HepG2 (cell line): ENCODE results near the gene NLGN2. TPM values are rescaled to one million over a fixed set of nuclear protein-coding genes. Genes with fewer than 3 reads are reported as not detected.

Experiments used
- ARHGAP35 ChIP-seq: sonication (generic); formaldehyde crosslinking; IDR thresholded peaks from 2 replicates; pipeline ENCODE4 v1.9.0; 2022; ENCODE audit warnings: mild to moderate bottlenecking, inconsistent platforms, moderate library complexity, missing genetic modification reagents, borderline replicate concordance
- ETV5 ChIP-seq: IDR thresholded peaks from 2 replicates; pipeline ENCODE4 v1.6.1; 2018; ENCODE audit warnings: missing biosample characterization, missing genetic modification reagents, inconsistent platforms, borderline replicate concordance
- GLI4 ChIP-seq: sonication (generic); formaldehyde crosslinking; IDR thresholded peaks from 2 replicates; pipeline ENCODE4 v1.5.1; 2020; ENCODE audit warnings: missing genetic modification reagents, mild to moderate bottlenecking, moderate library complexity, borderline replicate concordance
- IKZF1 ChIP-seq: fragments of 450-650 bp; IDR thresholded peaks from 2 replicates; pipeline ENCODE4 v1.7.1; 2016
- MIER3 ChIP-seq: IDR thresholded peaks from 2 replicates; pipeline ENCODE4 v1.6.1; 2016; ENCODE audit warnings: missing compliant biosample characterization, borderline replicate concordance
- MXD4 ChIP-seq: IDR thresholded peaks from 2 replicates; pipeline ENCODE4 v1.6.1; 2016; ENCODE audit warnings: mild to moderate bottlenecking, missing biosample characterization, missing genetic modification reagents
- NFYC ChIP-seq: IDR thresholded peaks from 2 replicates; pipeline ENCODE4 v1.6.1; 2016; ENCODE audit warnings: missing genetic modification reagents, missing compliant biosample characterization
- PAWR ChIP-seq: sonication (generic); formaldehyde crosslinking; IDR thresholded peaks from 2 replicates; pipeline ENCODE4 v1.4.0; 2020; ENCODE audit warnings: missing genetic modification reagents, mild to moderate bottlenecking, borderline replicate concordance
- SALL2 ChIP-seq: sonication (generic); formaldehyde crosslinking; IDR thresholded peaks from 2 replicates; pipeline ENCODE4 v1.8.1; 2023; ENCODE audit warnings: mild to moderate bottlenecking, missing genetic modification reagents, inconsistent platforms
- SMARCC2 ChIP-seq: fragments of 450-650 bp; IDR thresholded peaks from 2 replicates; pipeline ENCODE4 v1.6.1; 2017; ENCODE audit warnings: antibody characterized with exemption, mild to moderate bottlenecking
- SMC3 ChIP-seq: IDR thresholded peaks from 2 replicates; pipeline ENCODE4 v1.6.1; 2011; ENCODE audit warnings: low read length, improper control_type of control experiment
- SRSF4 ChIP-seq: fragments of 200-400 bp; formaldehyde crosslinking; IDR thresholded peaks from one replicate; pipeline ENCODE4 v1.6.1; 2018; ENCODE audit warnings: mild to moderate bottlenecking, low read depth, low read length, moderate library complexity; ENCODE audit not compliant: poor library complexity, severe bottlenecking
- TSC22D2 ChIP-seq: sonication (generic); formaldehyde crosslinking; IDR thresholded peaks from 2 replicates; pipeline ENCODE4 v1.5.1; 2020; ENCODE audit warnings: missing genetic modification reagents, mild to moderate bottlenecking, borderline replicate concordance
- ZFP36L1 ChIP-seq: sonication (generic); formaldehyde crosslinking; IDR thresholded peaks from 2 replicates; pipeline ENCODE4 v1.8.0; 2022; ENCODE audit warnings: mild to moderate bottlenecking, missing genetic modification reagents, moderate library complexity
- ZFP37 ChIP-seq: sonication (generic); formaldehyde crosslinking; IDR thresholded peaks from 2 replicates; pipeline ENCODE4 v1.4.0; 2020; ENCODE audit warnings: missing genetic modification reagents, borderline replicate concordance
- ZFP90 ChIP-seq: sonication (generic); formaldehyde crosslinking; IDR thresholded peaks from 2 replicates; pipeline ENCODE4 v1.8.0; 2022; ENCODE audit warnings: missing genetic modification reagents, mild to moderate bottlenecking, inconsistent platforms, borderline replicate concordance
- ZIK1 ChIP-seq: sonication (generic); formaldehyde crosslinking; IDR thresholded peaks from 2 replicates; pipeline ENCODE4 v1.5.0; 2020; ENCODE audit warnings: mild to moderate bottlenecking, low read depth, missing genetic modification reagents, borderline replicate concordance
- ZNF143 ChIP-seq: sonication (generic); formaldehyde crosslinking; IDR thresholded peaks from 2 replicates; pipeline ENCODE4 v1.4.0; 2020; ENCODE audit warnings: missing genetic modification reagents
- ZNF180 ChIP-seq: sonication (generic); formaldehyde crosslinking; IDR thresholded peaks from 2 replicates; pipeline ENCODE4 v1.4.0; 2020; ENCODE audit warnings: low read depth, missing genetic modification reagents, borderline replicate concordance
- ZNF230 ChIP-seq: sonication (generic); formaldehyde crosslinking; IDR thresholded peaks from 2 replicates; pipeline ENCODE4 v1.4.0; 2020; ENCODE audit warnings: mild to moderate bottlenecking, missing genetic modification reagents
- ZNF335 ChIP-seq: sonication (generic); formaldehyde crosslinking; IDR thresholded peaks from 2 replicates; pipeline ENCODE4 v1.4.0; 2020; ENCODE audit warnings: missing genetic modification reagents
- ZNF747 ChIP-seq: sonication (generic); formaldehyde crosslinking; IDR thresholded peaks from 2 replicates; pipeline ENCODE4 v1.8.1; 2023; ENCODE audit warnings: missing genetic modification reagents, mild to moderate bottlenecking, borderline replicate concordance
- ZNF773 ChIP-seq: sonication (generic); formaldehyde crosslinking; IDR thresholded peaks from 2 replicates; pipeline ENCODE4 v1.4.0; 2020; ENCODE audit warnings: missing genetic modification reagents, borderline replicate concordance
- ZNF790 ChIP-seq: sonication (generic); formaldehyde crosslinking; IDR thresholded peaks from 2 replicates; pipeline ENCODE4 v1.8.0; 2022; ENCODE audit warnings: missing genetic modification reagents, mild to moderate bottlenecking, borderline replicate concordance
- ZNF841 ChIP-seq: sonication (generic); formaldehyde crosslinking; IDR thresholded peaks from 2 replicates; pipeline ENCODE4 v1.8.1; 2023; ENCODE audit warnings: missing genetic modification reagents, borderline replicate concordance
- polyA plus RNA-seq, 8 experiments: library from polyadenylated mRNA; depleted of rRNA in 3 of 8; stranded (reverse) in 7 of 8; unstranded in 1 of 8; fragments of >200 nt; fragmentation: Illumina TruSeq in 4 of 8; extraction: Trizol in 4 of 8; gene quantifications; 2 replicates each; pipeline versions ENCODE4 v1.2.1 to v1.2.3, GENCODE V29; 2011 to 2016; ENCODE audit warnings: low read depth in 4 of 8, missing spikeins in 1 of 8, mixed read lengths in 1 of 8; ENCODE audit not compliant: insufficient read depth in 1 of 8
- total RNA-seq, 5 experiments: library from RNA; depleted of rRNA; stranded (reverse); fragments of >200 nt; fragmentation: Illumina TruSeq; extraction: Trizol; gene quantifications; 2 replicates each; pipeline ENCODE4 v1.2.3, GENCODE V29; 2016; ENCODE audit warnings: low read depth in 1 of 5
- TF ChIP-seq, protein P1 (sequence below): sonication (generic); formaldehyde crosslinking; IDR thresholded peaks from 2 replicates; pipeline ENCODE4 v1.8.0; 2022; ENCODE audit warnings: low read depth, missing genetic modification reagents
- TF ChIP-seq, protein P2 (sequence below): sonication (generic); formaldehyde crosslinking; IDR thresholded peaks from 2 replicates; pipeline ENCODE4 v1.8.0; 2022; ENCODE audit warnings: missing genetic modification reagents, low read depth, mild to moderate bottlenecking, borderline replicate concordance

NLGN2 gene
- total and polyA plus RNA-seq, 2 of the 13 experiments (the other 11 are each of a cell fraction or from before 2014, with no cell fraction given), result 1.9 to 11.0 TPM

DNA sequence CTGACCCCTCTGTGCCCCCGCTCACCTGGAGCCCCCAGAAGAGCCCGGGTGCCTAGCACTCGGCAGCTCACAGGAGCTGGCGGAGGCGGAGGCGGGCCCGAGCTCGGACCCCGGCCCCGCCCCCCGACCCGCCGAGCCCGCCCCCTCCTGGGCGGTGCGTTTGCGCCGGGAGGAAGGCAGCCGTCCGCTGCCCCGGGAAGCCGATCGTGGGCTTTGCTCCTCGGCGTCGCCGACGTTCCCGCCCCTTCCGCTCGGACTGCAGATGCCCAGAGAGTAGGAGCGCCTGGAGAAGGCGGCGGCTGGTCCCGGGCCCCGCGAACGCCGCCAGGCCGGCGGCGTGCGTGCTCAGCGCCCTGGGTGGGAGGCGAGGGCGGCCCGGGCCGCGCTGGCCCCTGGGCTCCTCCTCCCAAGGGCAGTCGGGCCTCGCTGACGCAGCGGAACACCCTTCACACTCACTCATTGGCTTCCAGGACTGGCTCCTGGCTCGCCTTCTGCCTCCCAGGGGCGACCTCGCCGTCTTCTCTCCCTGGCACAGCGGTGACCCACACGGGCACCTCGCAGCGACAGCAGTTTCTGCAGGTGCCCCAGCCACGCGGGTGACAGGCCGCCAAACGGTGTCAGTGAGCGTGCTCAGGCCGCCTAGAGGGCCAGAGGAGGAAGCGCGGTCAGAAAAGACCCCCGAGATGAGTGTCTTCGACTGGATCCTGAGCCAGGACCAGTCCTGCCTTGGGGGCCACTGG lies 13.0 kb upstream of the NLGN2 start, which contains the start of gene PLSCR3 (continued):
- TF ChIP-seq TSC22D2 (CRISPR knock-in tag), result no peak
- TF ChIP-seq ZNF773 (CRISPR knock-in tag), result no peak
- TF ChIP-seq, protein P1, sequence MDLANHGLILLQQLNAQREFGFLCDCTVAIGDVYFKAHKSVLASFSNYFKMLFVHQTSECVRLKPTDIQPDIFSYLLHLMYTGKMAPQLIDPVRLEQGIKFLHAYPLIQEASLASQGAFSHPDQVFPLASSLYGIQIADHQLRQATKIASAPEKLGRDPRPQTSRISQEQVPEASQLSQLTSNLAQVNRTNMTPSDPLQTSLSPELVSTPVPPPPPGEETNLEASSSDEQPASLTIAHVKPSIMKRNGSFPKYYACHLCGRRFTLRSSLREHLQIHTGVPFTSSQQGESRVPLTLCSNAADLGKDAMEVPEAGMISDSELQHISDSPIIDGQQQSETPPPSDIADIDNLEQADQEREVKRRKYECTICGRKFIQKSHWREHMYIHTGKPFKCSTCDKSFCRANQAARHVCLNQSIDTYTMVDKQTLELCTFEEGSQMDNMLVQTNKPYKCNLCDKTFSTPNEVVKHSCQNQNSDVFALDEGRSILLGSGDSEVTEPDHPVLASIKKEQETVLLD (CRISPR knock-in tag), result peak; percentile 82
- TF ChIP-seq MXD4 (CRISPR knock-in tag), result peak; percentile 41; the same call in 1 of the 2 replicates
- peak; percentile 86; the same call in 1 of the 2 replicates for TF ChIP-seq ZNF790
- no peak for TF ChIP-seq ZNF230 (CRISPR knock-in tag)
- peak; percentile 51; the same call in 1 of the 2 replicates for TF ChIP-seq ZNF747 (CRISPR knock-in tag)
- TF ChIP-seq, protein P2, sequence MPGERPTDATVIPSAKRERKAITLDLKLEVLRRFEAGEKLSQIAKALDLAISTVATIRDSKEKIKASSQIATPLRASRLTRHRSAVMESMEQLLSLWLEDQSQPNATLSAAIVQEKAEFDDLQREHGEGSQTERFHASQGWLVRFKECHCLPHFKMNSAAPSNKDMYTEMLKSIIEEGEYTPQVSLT (CRISPR knock-in tag), result no peak
- TF ChIP-seq ZNF335, result no peak
- TF ChIP-seq ETV5 (CRISPR knock-in tag), result peak; percentile 31
- TF ChIP-seq ZNF180, result no peak
- 0 out of 2 replicates have a peak, but pooled peaks have one; percentile 40 for TF ChIP-seq ZNF841 (CRISPR knock-in tag)
- no peak for TF ChIP-seq PAWR
- no peak for TF ChIP-seq SMC3
- peak; percentile 49; the same call in 1 of the 2 replicates for TF ChIP-seq ZFP90 (CRISPR knock-in tag)
- no peak for TF ChIP-seq SMARCC2
- TF ChIP-seq ZFP37, result no peak
- TF ChIP-seq NFYC (CRISPR knock-in tag), result 0 out of 2 replicates have a peak, but pooled peaks have one; percentile 36
- peak; percentile 44; the same call in 1 of the 2 replicates for TF ChIP-seq MIER3
- no peak for TF ChIP-seq SRSF4
- no peak for TF ChIP-seq GLI4 (CRISPR knock-in tag)
- TF ChIP-seq ARHGAP35 (CRISPR knock-in tag), result peak; percentile 33; the same call in 1 of the 2 replicates
- no peak for TF ChIP-seq IKZF1
- TF ChIP-seq ZNF143, result 0 out of 2 replicates have a peak, but pooled peaks have one; percentile 23
- no peak for TF ChIP-seq ZIK1 (CRISPR knock-in tag)
- TF ChIP-seq ZFP36L1 (CRISPR knock-in tag), result no peak; the same call in 1 of the 2 replicates
- TF ChIP-seq SALL2 (CRISPR knock-in tag), result no peak
